Fibroblast of villous mesenchyme (primary cell): ENCODE data around the gene CALU. TPM values are rescaled to one million over a fixed set of nuclear protein-coding genes. Genes with fewer than 3 reads are reported as not detected.

Experiments used
- DNase-seq: peaks from one replicate; pipeline ENCODE4 v3.0.0-alpha.2; 2010; ENCODE audit warnings: low read depth
- H3K4me3 ChIP-seq: 2 replicates; pipeline ENCODE4 v1.5.1; 2011; ENCODE audit warnings: low read depth, mild to moderate bottlenecking, low read length
- CTCF ChIP-seq: IDR thresholded peaks from 2 replicates; pipeline ENCODE4 v1.5.1; 2012; ENCODE audit warnings: low read depth, mild to moderate bottlenecking, low read length; ENCODE audit not compliant: insufficient read depth
- total RNA-seq: library from RNA; depleted of rRNA; stranded (reverse); fragments of >200 nt; gene quantifications from 2 replicates; pipeline ENCODE4 v1.2.3, GENCODE V29; 2012

The CALU gene
- total RNA-seq, 1 donor: 855 TPM

- no peak for TF ChIP-seq CTCF
- peak; percentile 84 for DNase-seq
- no peak overlapping the region for H3K4me3 ChIP-seq
Measured at GRCh38 chr7:128755819-128756476, 16.8 kb downstream of the CALU start.

GRCh38 chr7:128757203-128757602 lies 18.0 kb downstream of the CALU start:
- DNase-seq: peak; percentile 38
- no peak overlapping the region for H3K4me3 ChIP-seq
- no peak for TF ChIP-seq CTCF

DNA sequence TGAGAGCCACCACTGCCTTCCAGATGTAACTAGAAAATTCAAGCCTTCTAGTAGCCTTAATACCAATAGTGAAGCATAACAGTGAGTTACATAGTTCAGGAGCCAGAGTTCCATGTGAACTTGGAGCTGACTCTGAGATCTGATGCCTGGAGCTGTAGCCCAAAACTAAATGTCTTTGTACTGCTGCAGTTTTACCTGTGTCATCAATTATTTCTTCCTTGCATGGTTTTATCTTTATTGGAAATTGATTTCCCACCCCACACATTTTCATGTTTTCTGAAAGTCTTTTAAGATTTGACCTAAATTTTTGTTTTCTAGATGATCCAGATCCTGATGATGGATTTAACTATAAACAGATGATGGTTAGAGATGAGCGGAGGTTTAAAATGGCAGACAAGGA lies 19.4 kb downstream of the CALU start:
- DNase-seq: no peak
- H3K4me3 ChIP-seq: no peak overlapping the region
- TF ChIP-seq CTCF: no peak

- no peak overlapping the region for H3K4me3 ChIP-seq
- TF ChIP-seq CTCF: no peak
- no peak for DNase-seq
Measured at GRCh38 chr7:128759242-128759641, 20.1 kb downstream of the CALU start.

GRCh38 chr7:128763541-128763940 lies 24.4 kb downstream of the CALU start:
- H3K4me3 ChIP-seq: no peak overlapping the region
- no peak for TF ChIP-seq CTCF
- DNase-seq: no peak

- H3K4me3 ChIP-seq: no peak overlapping the region
- DNase-seq: no peak
- TF ChIP-seq CTCF: no peak
Measured at GRCh38 chr7:128767475-128768110, 28.4 kb downstream of the CALU start.
